Astrocyte of the spinal cord (primary cell): ENCODE results near the gene ATAD2B.

Experiments used
- DNase-seq: peaks from one replicate; pipeline ENCODE4 v3.0.0; 2011; ENCODE audit warnings: low read depth, low spot score
- H3K4me3 ChIP-seq: 2 replicates; pipeline ENCODE4 v1.5.1; 2011; ENCODE audit warnings: low read depth, mild to moderate bottlenecking, low read length, moderate library complexity
- in situ Hi-C: cut with HindIII; loops from 2 replicates; pipeline ENCODE4 v1.10.0; 2017; ENCODE audit warnings: low sequenced_read_pairs
- TF ChIP-seq, protein P1 (sequence below): IDR thresholded peaks from 2 replicates; pipeline ENCODE4 v1.5.1; 2012; ENCODE audit warnings: low read depth, mild to moderate bottlenecking, low read length, inconsistent platforms

The ATAD2B gene

DNA sequence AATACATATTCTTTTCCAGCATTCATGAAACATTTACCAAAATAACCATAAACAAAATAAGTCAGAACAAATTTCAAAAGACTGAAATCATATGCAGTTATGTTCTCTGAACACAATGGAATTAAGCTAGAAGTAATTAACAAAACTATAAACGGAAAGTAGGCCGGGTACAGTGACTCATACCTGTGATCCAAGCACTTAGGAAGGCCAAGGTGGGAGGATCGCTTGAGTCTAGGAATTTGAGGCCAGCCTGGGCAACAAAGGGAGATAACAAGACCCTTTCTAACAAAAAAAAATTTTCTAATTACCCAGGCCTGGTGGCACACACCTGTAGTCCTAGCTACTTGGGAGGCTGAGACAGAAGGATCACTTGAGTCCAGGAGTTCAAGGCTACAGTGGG, 14.9 kb downstream of the ATAD2B start:
- TF ChIP-seq, protein P1, sequence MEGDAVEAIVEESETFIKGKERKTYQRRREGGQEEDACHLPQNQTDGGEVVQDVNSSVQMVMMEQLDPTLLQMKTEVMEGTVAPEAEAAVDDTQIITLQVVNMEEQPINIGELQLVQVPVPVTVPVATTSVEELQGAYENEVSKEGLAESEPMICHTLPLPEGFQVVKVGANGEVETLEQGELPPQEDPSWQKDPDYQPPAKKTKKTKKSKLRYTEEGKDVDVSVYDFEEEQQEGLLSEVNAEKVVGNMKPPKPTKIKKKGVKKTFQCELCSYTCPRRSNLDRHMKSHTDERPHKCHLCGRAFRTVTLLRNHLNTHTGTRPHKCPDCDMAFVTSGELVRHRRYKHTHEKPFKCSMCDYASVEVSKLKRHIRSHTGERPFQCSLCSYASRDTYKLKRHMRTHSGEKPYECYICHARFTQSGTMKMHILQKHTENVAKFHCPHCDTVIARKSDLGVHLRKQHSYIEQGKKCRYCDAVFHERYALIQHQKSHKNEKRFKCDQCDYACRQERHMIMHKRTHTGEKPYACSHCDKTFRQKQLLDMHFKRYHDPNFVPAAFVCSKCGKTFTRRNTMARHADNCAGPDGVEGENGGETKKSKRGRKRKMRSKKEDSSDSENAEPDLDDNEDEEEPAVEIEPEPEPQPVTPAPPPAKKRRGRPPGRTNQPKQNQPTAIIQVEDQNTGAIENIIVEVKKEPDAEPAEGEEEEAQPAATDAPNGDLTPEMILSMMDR: no peak
- peak; percentile 12 for DNase-seq
- in situ Hi-C loops: no loop called here
- no peak overlapping the region for H3K4me3 ChIP-seq

DNA sequence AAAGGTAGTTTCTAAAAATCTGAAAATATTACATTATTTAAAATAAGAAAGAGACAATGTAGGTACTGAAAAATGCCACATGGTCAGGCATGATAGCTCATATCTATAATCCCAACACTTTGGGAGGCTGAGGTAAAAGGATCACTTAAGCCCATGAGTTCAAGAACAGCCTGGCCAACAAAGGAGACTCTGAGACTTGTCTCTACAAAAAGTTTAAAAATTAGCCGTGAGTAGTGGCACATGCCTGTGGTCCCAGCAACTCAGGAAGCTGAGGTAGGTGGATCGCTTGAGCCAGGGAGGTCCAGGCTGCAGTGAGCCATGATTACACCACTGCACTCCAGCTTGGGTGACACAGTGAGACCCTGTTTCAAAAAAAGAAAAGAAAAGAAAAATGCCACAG, 21.8 kb downstream of the ATAD2B start:
- peak; percentile 53 for DNase-seq
- TF ChIP-seq, protein P1: no peak
- no peak overlapping the region for H3K4me3 ChIP-seq
- in situ Hi-C loops: no loop called here

DNA sequence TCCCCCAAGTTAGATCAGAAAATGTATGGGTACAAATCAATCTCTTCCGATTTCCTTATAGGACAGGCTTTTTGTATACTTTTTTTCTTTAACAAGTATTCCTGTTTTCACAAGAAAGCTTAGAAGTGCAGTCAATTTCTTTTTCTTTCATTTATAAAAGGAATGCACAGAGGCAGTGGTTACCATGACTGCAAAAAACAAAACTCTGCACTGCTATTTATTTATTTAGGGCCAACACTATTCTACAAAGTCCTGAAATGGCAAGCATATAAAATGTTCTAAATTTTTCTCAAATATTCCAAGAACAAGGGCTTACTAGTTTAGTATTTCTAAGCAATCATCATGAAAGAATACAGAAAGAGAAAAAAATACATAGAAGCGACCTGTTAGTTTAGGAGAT, 22.2 kb downstream of the ATAD2B start:
- H3K4me3 ChIP-seq: no peak overlapping the region
- peak; percentile 78 for DNase-seq
- TF ChIP-seq, protein P1: no peak
- in situ Hi-C loops: no loop called here

DNA sequence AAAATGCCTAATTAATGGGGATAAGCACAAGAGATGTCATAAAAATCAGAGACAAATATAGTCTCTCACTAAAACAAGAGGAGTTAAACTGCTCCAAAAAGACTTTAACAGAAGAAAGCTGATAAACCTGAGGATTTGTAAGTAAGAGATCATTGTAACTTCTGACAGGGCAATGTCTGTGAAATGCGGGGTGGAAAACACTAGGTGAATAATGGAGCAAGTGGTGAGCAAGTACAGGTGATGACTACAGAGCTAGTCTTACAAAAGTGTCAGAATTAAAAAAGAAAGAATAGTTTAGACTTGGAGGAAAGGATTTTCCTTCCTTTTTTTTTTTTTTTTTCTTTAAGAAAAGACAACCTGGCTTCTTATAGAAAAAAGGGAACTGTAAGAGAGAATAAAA, 22.7 kb downstream of the ATAD2B start:
- no peak overlapping the region for H3K4me3 ChIP-seq
- TF ChIP-seq, protein P1: no peak
- no peak for DNase-seq
- in situ Hi-C loops: no loop called here

DNA sequence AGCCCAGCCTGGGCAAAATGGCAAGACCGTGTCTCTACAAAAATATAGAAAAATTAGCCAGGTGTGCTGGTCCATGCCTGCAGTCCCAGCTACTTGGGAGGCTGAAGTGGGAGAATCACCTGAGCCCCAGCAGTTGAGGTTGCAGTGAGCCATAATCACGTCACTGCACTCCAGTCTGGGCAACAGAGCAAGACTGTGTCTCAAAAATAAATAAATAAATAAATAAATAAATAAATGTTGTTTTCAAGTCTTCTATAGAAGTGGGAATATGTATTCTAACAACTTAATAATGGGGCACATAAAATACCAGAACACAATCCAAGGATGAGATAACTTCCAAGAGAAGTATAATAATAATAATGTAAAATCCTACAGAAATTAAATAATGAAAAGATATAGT, 23.9 kb downstream of the ATAD2B start:
- in situ Hi-C loops: no loop called here
- no peak overlapping the region for H3K4me3 ChIP-seq
- TF ChIP-seq, protein P1: no peak
- no peak for DNase-seq

DNA sequence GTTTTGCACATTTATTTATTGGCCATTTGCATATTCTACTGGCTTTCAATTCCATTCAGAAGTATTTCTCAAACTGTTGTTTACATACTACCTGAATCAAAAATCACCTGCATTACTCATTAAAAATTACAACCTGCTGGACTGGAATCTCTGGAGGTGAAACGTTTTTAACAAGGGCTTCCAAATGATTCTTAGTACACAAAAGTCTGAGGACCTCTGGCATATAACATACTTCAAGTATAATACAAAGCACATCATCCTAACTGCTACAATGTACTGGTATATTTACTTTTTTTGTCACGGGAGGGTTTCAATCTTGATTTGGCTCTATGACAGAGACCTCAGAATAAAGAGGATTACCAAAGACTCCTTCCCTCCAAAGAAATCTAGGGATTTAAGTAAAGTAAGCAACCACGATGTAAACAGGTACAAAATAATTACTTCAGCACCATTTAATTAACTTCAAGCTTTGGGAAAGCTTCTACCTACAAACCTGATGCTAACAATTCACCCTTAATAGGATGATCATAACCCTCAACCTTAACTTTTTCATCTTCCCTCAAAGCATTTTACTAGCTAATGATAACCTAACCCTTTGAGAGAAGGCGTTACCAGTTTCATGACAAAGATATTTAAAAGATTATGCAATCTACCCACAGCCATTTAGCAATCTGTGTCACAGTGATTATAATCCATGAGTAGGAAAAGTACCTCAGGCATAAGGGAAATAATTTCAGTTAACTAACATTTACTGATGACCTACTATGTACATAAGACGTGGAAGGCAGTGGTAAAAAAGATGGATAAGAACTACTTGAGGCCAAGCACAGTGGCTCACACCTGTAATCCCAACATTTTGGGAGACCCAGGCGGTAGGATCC, 24.7 kb downstream of the ATAD2B start:
- in situ Hi-C loops: no loop called here
- no peak overlapping the region for H3K4me3 ChIP-seq
- TF ChIP-seq, protein P1: no peak
- DNase-seq: peak; percentile 22
